Mesodermal cell (in vitro differentiated cells): ENCODE measurements around the gene SDK2.

Experiments
- H3K27ac ChIP-seq: 2 replicates; pipeline ENCODE4 v1.7.0; 2013; ENCODE audit warnings: mild to moderate bottlenecking, low read depth, low read length, moderate library complexity; ENCODE audit not compliant: severe bottlenecking
- H3K36me3 ChIP-seq: 2 replicates; pipeline ENCODE4 v1.7.1; 2013; ENCODE audit warnings: mild to moderate bottlenecking, low read length, moderate library complexity; ENCODE audit not compliant: control insufficient read depth, insufficient read depth
- H3K4me1 ChIP-seq: one replicate; pipeline ENCODE4 v1.7.1; 2013; ENCODE audit warnings: mild to moderate bottlenecking, low read length; ENCODE audit not compliant: insufficient read depth, control insufficient read depth, poor library complexity, severe bottlenecking
- H3K4me3 ChIP-seq: 2 replicates; pipeline ENCODE4 v1.7.0; 2013; ENCODE audit warnings: low read length, control low read depth, mild to moderate bottlenecking; ENCODE audit not compliant: insufficient read depth, poor library complexity, severe bottlenecking; ENCODE audit errors: extremely low read depth
- H3K9me3 ChIP-seq: 2 replicates; pipeline ENCODE4 v1.7.1; 2013; ENCODE audit warnings: mild to moderate bottlenecking, low read length, moderate library complexity; ENCODE audit not compliant: control insufficient read depth
- WGBS, 2 experiments: methylation state at CpG; one replicate each; pipeline ENCODE4 v1.1.5; 2013; ENCODE audit warnings: missing lambda C conversion rate in 2 of 2; ENCODE audit not compliant: insufficient coverage in 2 of 2; 5-methylcytosine and 5-hydroxymethylcytosine counted together

Gene SDK2

GRCh38 chr17:73633736-73634135, 10.5 kb downstream of the SDK2 start:
- Histone ChIP-seq H3K4me3 (no peak overlapping the region), H3K27ac (no peak overlapping the region), H3K9me3 (no peaks in the 10 kb centered on the region), H3K36me3 (peaks cover 7% of the 10 kb centered on the region), H3K4me1 (peaks cover 19% of the 10 kb centered on the region)
- WGBS, 2 experiments = 90 to 96% methylated on average over 7 of the region's 8 CpGs

- H3K4me3 ChIP-seq = no peak overlapping the region
- H3K4me1 ChIP-seq = peaks cover 23% of the 10 kb centered on the region
- H3K9me3 ChIP-seq = no peaks in the 10 kb centered on the region
- H3K27ac ChIP-seq = no peak overlapping the region
- peaks cover 2% of the 10 kb centered on the region for H3K36me3 ChIP-seq
- WGBS, 2 experiments = 85% methylated on average over 1 of the region's 2 CpGs; no CpG with 5 or more reads in 1 of the 2 experiments
Observed at GRCh38 chr17:73632513-73632912, 11.7 kb downstream of the SDK2 start.

GRCh38 chr17:73630965-73631595, 13.2 kb downstream of the SDK2 start:
- Histone ChIP-seq H3K36me3 (no peaks in the 10 kb centered on the region), H3K9me3 (no peaks in the 10 kb centered on the region), H3K4me1 (peaks cover 29% of the 10 kb centered on the region), H3K4me3 (no peak overlapping the region), H3K27ac (no peak overlapping the region)
- 86 to 91% methylated on average over 16 to 17 of the region's 19 CpGs for WGBS, 2 experiments

GRCh38 chr17:73630531-73630930, 13.7 kb downstream of the SDK2 start:
- Histone ChIP-seq H3K9me3 (no peaks in the 10 kb centered on the region), H3K4me3 (no peak overlapping the region), H3K4me1 (peaks cover 34% of the 10 kb centered on the region), H3K36me3 (no peaks in the 10 kb centered on the region), H3K27ac (no peak overlapping the region)
- WGBS, 2 experiments = 70 to 87% methylated on average over 3 to 6 of the region's 6 CpGs

- Histone ChIP-seq H3K4me1 (peaks cover 51% of the 10 kb centered on the region), H3K36me3 (no peaks in the 10 kb centered on the region), H3K4me3 (no peak overlapping the region), H3K27ac (no peak overlapping the region), H3K9me3 (no peaks in the 10 kb centered on the region)
- 81 to 89% methylated on average over 8 to 10 of the region's 13 CpGs for WGBS, 2 experiments
Observed at GRCh38 chr17:73628642-73629552, 15.3 kb downstream of the SDK2 start.

- no peak overlapping the region for H3K4me3 ChIP-seq
- 71 to 81% methylated on average over 5 to 11 of the region's 12 CpGs for WGBS, 2 experiments
- H3K4me1 ChIP-seq = peaks cover 55% of the 10 kb centered on the region
- no peaks in the 10 kb centered on the region for H3K9me3 ChIP-seq
- H3K27ac ChIP-seq = peak overlapping the region; percentile 81
- no peaks in the 10 kb centered on the region for H3K36me3 ChIP-seq
Observed at GRCh38 chr17:73625991-73626673, 18.1 kb downstream of the SDK2 start.

- Histone ChIP-seq H3K4me1 (peaks cover 48% of the 10 kb centered on the region), H3K36me3 (no peaks in the 10 kb centered on the region), H3K9me3 (no peaks in the 10 kb centered on the region), H3K27ac (peak overlapping the region; percentile 62), H3K4me3 (no peak overlapping the region)
- WGBS, 2 experiments = 88 to 100% methylated on average over 6 of the region's 7 CpGs
Observed at GRCh38 chr17:73625006-73625405, 19.2 kb downstream of the SDK2 start.

- 81 to 91% methylated on average over 3 to 7 of the region's 7 CpGs for WGBS, 2 experiments
Observed at GRCh38 chr17:73624496-73624988, 19.7 kb downstream of the SDK2 start.

GRCh38 chr17:73623818-73624217, 20.4 kb downstream of the SDK2 start:
- H3K4me1 ChIP-seq = peaks cover 40% of the 10 kb centered on the region
- no peak overlapping the region for H3K4me3 ChIP-seq
- H3K36me3 ChIP-seq = no peaks in the 10 kb centered on the region
- H3K9me3 ChIP-seq = peaks cover 6% of the 10 kb centered on the region
- peak overlapping the region; percentile 61 for H3K27ac ChIP-seq
- WGBS, 2 experiments = 30% methylated on average over 2 of the region's 3 CpGs; no CpG with 5 or more reads in 1 of the 2 experiments

More at GRCh38 chr17:73624496-73624988, 19.7 kb downstream of the SDK2 start:
- peaks cover under 1% of the 10 kb centered on the region for H3K9me3 ChIP-seq
- peaks cover 47% of the 10 kb centered on the region for H3K4me1 ChIP-seq
- no peak overlapping the region for H3K4me3 ChIP-seq
- H3K36me3 ChIP-seq = no peaks in the 10 kb centered on the region
- peak overlapping the region; percentile 61 for H3K27ac ChIP-seq

GRCh38 chr17:73623247-73623646, 21.0 kb downstream of the SDK2 start:
- WGBS, 2 experiments = 70 to 75% methylated on average over 2 of the region's 2 CpGs

More at GRCh38 chr17:73623247-73623646, 21.0 kb downstream of the SDK2 start:
- no peak overlapping the region for H3K4me3 ChIP-seq
- peaks cover 6% of the 10 kb centered on the region for H3K9me3 ChIP-seq
- H3K36me3 ChIP-seq = no peaks in the 10 kb centered on the region
- H3K4me1 ChIP-seq = peaks cover 36% of the 10 kb centered on the region
- peak overlapping the region; percentile 61 for H3K27ac ChIP-seq
